ENCODE results near the gene CENPA.
"Not testable (repeated sequence)": the region's sequence is repeated elsewhere in the genome, so short reads cannot be mapped to it uniquely, and the experiment has no call there.

Gene CENPA

DNA sequence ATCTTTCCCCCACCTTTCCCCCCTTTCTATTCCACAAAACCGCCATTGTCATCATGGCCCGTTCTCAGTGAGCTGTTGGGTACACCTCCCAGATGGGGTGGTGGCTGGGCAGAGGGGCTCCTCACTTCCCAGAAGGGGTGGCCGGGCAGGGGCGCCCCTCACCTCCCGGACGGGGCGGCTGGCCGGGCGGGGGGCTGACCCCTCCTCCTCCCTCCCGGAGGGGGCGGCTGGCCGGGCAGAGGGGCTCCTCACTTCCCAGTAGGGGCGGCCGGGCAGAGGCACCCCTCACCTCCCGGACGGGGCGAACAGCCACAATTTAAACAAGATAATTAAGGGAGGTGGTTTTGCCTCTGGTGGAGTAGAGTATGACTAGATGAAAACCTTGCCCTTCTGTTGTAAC lies 9.3 kb downstream of the CENPA start:
- DNase-seq: not testable (repeated sequence)

DNA sequence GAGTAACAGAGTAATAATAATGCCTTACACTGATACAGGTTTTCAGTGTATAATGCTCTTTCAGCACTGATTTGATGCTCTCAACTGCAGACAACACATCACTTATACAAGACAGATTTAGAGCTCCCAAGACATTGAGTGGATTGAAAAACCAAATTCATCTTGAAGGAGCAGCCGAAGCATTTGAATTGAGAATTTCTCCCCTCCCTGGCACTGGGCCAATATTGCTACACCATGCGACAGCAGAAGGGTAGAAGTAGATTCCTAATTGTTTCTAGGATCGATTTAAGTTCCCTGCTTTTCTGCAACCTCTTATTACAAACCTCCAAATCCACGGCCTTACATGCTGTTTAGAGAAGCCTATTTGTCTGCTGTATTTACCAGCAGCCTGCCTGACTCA lies 15.5 kb downstream of the CENPA start:
- no peak for DNase-seq

DNA sequence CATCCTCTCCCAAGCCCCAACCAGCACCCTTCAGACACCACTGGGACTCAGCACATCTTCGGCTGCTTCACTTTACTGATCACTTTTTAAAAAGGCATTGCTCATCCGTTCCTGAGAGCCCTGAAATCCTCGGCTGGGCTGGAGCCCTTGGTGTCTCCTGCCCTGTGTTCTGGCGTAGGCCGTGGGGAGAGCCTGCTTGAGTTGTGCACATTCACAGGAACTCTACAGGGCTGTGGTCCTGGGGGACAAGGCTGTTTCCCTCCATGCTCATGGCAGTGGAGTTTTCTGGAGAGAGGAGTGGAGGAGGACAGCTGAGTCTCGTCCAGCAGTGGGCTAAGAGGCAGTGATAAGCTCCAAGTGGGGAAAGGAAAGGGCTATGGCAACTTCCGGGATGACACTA lies 15.9 kb downstream of the CENPA start:
- no peak for DNase-seq

DNA sequence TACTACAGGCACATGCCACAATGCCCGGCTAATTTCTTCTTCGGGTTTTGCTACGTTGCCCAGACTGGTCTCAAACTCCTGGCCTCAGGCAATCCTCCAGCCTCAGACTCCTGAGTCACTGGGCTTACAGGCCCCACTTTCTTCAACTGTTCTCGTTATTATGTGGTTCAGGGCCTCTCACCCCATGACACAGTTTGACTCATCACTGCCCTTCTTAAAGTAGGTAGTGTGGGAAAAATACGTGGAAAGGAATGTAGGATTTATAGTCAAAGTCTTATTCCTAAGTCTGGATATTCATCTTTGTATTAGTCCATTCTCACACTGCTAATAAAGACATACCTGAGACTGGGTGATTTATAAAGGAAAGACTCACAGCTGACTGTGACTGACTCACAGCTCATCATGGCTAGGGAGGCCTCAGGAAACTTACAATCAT lies 19.4 kb downstream of the CENPA start:
- no peak for DNase-seq

DNA sequence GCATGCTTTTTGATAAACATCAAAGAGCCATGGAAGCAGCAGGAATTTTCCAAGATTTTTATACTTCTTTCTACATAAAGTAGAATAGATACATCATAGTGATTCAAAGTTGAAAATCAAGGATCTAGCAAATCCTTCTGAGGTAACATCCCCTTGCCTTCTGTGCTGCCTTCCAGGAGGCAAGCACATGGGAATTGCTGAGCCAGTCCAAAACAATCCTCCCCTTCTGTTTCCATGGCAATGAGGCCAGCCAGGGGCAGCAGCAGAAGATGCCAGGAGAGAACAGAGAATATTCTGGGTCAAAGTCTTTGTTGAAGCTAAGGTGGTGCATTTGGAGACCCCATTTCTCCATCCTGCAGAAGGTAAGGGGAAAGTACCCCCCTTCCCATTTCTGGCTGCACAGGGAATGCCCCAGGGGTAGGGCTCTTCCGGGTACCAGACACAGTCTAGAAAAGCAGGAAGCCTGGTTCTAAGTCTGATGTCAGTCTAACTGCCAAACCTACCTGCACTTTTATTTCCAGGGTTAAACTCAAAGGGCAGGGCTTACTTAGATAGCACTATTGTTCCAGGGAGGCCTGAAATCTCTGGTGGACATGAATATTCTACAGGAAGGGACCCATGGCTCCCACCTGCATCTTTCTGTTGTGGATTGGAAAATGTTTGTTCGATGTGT lies 22.1 kb downstream of the CENPA start:
- DNase-seq: no peak

DNA sequence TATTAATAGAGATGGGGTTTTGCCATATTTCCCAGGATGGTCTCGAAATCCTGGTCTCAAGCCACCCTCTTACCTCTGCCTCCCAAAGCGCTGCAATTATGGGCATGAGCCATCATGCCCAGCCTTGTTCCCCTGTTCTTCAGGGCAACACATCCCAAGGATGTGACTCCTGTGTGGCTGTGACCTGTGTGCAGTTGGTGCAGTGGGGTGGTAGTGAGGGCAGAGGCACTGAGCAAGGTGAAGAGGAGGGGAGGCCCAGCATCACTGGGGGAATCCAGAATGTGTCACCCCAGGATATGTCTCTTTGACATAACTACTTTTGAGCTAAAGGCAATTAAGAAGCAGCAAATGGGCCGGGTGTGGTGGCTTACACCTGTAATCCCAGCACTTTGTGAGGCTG lies 23.4 kb downstream of the CENPA start:
- DNase-seq: no peak

DNA sequence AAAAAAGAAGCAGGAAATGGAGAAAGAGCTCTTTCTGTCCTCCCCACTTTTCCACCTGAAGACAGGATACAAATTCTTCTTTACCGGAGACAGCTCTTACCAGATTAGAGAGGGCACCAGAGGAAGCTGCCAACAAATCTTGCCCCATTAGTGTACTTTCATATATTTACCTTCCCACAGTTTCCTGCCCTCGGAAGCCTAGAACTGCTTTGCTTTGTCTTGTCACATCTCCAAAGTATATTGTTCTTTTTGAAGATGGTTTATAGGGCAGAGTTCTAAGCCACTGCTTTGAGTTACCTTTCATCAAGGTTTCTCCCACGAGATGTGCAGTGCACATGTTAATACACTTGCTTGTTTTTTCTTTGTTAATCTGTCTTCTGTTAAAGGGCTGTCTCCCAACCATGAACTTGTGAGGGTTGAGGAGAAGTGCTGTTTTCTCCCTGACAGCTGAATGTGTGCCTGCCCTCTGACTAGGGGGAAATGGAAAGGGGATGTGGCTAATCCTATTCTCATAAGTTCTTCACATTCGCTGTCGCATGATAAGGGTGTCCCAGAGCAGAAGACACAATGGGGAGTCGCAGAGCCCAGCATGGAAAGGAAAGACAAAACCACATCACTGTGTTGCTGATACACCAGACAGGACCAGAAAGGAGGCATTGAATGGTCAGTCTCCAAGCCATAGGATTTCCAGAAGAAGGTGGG lies 24.2 kb downstream of the CENPA start:
- DNase-seq: no peak

DNA sequence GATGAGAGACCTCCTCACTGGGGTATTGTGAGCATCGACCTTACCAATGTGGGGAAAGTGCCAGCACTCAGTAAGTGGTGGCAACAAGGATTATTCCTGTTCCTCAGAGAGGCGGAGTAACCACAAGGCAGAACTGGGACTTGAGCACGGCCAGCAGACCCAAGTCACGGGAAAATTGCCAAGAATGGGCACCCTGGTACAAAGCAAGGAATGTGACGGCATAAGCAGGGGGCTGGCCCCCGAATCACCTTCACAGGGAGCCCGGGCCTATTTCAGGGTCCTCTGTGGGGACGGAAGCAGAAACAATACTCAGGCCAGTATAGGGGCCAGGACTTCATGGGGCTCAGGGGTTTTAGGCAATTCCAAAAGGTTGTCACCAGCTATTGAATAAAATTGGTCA lies 25.4 kb downstream of the CENPA start:
- DNase-seq: no peak

DNA sequence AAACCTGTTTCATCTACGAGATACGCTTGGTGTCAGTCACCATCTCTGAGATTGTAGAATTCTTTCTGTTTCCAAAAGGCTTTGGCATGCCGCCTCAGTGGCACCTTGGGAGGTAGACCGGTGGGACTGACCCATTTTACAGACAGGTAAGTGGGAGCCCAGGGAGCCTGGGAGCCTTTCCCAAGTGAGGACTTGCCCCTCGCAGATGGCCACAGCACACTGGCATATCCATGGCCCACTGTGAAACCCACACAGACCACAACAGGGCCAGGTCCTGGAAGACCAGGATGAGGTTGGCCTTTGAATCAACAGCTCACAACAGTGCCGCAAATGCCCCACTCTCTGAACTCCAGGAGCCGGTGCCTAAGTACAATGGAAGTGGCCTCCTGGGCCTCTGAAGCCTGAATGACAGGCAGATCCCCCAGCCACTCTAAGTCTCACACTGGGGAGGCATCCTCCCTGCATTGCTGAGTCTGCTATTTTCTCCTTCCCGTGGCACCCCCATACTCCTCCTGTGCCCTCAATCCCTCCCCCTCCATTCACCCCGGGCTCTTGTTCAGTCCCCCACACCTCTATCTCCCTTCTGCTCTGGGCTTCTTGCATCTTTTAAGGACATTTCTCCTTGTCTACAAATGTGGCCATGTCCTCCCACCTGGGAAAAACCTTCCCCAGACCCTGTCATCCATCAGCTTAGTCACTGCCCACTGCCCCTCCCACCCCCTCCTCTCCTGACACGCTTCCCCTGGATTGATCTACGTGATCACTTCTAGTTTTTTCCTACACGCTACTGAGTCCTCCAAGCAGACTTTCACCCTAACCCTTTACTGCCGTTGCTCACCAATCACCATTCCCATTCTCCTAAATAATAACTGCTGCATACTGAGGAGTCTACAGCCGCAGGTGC lies 26.2 kb downstream of the CENPA start:
- no peak for DNase-seq

DNA sequence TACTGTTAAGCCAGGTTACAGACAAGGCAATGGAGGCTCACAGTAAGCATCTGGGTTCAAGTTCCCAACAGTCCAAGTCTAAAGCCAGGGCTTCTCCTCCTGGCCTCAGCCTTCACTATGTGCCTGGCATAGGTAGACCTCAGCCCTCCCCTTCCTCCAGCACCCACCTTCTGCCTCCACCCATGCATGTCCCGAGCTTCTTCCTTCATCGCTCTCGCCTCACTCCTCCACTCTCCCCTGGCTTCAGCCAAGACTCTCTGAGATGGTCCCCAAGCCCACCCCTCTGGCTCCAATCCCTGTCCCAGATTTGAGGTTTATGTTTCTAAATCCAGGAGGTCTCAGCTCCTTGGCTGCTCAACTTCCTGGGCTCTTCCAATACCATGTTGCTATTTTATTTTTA lies 26.9 kb downstream of the CENPA start:
- DNase-seq: no peak

DNA sequence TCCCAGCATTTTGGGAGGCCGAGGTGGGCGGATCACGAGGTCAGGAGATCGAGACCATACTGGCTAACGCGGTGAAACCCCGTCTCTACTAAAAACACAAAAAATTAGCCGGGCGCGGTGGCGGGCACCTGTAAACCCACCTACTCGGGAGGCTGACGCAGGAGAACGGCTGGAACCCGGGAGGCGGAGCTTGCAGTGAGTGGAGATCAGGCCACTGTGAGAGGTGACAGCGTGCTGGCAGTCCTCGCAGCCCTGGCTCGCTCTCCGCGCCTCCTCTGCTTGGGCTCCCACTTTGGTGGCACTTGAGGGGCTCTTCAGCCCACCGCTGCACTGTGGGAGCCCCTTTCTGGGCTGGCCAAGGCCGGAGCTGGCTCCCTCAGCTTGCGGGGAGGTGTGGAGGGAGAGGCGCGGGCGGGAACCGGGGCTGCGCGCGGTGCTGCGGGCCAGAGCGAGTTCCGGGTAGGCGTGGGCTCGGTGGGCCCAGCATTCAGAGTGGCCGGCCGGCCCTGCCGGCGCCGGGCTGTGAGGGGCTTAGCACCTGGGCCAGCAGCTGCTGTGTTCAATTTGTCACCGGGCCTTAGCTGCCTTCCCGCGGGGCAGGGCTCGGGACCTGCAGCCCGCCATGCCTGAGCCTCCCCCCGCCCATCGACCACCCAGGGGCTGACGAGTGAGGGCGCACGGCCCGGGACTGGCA lies 28.4 kb downstream of the CENPA start:
- not testable (repeated sequence) for DNase-seq

DNA sequence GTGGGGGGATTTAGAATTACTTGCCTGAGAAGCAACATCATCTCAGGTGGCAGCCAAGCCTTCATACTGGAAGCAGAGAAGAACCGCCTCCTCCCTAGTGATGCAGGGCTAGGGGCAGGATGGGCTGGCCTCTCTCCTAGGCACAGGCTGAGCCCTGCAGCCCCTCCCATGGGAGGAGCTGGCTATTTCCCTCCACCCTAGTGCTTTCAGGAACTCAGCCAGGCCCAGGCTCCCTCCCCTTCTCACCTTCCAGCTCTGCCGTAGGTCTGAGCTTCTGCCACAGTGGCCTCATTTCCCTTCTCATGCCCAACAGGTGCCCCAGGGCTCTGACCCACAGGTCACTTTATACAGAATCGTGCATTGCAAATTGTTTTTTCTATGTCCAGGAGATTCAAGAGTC lies 31.0 kb downstream of the CENPA start:
- DNase-seq: no peak

DNA sequence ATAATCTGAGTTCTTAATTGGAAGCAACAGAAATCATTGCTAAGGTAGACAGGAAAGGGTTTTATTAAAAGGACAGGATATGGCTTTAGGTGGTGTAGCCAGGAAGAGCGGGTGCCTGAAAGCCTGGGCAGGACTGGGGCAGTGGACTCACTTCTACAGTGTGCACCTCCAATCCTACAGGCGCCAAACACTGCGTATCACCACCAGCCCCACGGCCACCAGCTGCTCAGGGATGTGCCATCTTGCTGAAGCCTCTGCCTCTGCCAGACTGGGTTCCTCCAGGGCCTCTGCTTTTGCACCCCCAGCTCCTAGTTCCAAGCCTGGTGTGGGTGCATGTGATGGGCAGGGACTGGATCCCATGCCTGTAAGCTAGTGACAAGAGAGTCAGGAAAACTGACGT lies 32.4 kb downstream of the CENPA start:
- no peak for DNase-seq

DNA sequence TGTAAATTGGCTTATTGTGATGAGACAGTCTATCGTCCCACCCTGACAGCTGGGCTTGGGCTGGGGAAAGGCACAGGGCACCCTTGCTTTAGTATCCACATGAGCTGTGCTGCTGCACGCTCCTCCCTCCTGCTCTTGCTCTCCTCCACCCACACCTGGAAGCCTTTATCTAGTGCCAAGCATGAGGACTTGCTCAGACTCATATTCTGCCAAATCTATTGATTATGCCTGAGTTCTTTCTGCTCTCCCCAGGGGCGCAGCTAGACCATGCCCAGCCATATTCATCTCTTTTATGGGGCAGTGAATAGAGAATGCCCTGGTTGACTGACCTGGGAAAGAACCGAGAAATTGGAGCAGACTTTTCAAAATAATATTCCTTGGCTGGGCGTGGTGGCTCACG lies 33.1 kb downstream of the CENPA start:
- DNase-seq: no peak

DNA sequence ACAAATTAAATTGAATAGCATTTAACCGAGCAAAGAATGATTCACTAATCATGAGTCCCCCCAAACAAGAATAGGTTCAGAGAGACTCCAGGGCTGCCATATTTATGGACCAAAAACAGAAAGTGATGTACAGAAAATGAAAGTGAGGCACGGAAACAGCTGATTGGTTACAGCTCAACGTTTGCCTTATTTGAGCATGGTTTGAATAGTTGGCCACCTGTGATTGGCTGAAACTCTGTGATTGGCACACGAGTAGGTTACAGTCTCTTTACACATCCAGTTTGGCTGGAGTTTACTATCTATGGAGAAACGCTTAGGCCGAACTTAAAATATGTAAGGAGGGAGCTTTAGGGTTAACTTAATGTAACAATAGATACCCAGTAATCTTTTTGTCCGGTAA lies 35.1 kb downstream of the CENPA start:
- no peak for DNase-seq

DNA sequence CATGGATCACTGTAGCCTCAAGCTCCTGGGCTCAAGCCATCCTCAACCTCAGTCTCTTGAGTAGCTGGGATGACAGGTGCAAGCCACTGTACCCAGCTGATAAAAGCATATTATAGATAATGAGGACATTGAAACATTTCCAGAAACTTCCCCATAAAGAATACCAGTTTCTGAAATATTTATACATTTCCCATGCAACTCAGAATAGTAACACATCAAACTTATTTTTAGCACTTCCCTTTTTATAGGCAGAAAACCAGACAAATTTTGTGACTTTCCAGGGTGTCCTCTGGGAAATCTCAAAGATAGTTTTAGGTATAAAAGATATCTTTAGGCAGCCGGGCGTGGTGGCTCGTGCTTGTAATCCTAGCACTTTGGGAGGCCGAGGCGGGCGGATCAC lies 37.0 kb downstream of the CENPA start:
- no peak for DNase-seq

DNA sequence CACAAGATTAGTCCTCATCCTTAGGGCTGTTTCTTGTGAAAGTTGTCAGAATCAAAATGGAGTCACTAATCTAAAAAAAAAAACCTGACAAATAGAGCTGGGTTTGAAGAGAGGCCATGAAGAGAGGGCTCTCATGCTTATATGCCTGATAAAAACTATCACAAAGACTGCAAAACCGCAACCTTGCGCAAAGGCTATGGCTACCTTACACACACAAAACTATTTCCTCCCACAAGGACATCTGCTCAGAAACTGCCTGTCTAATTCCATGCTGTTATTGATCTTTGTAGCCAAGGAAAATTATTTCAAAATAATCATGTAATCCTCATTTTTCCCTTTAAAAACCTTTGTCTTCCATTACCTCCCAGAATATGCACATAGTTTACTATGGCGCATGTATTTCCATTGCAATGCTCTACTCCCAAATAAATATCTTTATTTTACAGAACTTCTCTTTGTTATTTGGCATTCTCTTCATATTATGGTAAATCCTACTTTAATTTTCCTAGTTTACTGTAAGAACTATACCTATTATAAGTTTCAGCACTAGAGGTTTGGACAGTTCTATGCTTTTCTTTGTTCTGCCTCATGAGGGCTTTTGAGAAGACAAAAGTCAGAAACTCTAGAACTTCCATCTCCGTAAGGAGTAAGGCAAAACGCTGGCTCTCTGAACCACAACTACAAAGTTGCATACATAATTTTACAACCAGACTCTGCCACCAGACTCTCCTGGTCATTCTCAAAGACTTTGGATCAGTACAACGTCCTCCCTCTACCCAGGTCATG lies 52.5 kb downstream of the CENPA start:
- DNase-seq: no peak

DNA sequence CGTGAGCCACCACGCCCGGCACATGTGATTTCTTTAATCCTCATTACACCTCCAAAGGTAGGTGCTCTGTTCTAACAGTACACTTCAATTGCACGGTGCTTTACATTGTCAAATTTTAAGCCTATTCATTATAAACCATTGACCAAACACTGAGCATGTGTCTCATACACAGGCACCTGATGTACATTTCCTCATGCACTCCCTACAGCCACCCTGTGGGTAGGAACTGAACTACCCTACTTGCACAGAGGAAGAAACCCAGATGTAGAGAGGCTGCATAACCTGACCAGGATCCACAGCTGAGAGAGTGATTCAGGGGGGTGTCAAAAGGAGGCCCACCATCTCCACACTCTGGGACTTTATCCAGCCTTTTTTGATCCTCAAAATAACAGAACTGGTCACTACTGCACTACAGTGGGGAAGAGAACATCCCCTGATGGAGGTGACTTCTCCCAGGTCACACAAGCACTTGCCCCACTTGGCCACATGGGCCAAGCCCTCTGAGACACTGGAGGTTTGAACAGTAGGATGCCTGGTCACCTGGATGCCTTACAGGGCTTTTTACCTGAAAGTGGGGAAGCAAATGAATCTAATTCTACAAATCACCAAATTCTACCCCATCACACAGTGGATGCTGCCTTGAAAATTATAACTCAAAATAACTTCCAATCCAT lies 55.2 kb downstream of the CENPA start:
- no peak for DNase-seq

DNA sequence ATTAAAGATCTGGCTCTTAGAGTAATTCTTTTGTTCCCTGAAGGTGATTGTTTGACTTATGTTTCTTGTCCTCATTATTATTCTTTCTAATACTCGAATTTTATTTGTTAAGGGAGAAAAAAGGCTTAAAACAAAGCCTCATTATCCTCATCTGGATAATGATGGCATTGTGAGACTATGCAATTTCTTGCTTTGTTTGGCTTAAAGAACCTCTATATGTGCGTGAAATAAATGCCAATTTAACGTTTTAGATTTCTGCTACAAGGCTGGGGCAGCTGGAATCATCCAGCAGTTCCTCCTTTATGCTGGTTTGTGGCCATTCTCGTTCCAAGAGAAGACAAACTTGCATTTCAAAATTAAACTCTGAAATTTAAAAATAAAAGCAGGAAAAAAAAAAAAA lies 57.2 kb downstream of the CENPA start:
- no peak for DNase-seq
